IMR-90 (cell line): ENCODE measurements around the gene SLC33A1. TPM values are rescaled to one million over a fixed set of nuclear protein-coding genes. Genes with fewer than 3 reads are reported as not detected.
A peak's percentile ranks its signal among the peaks of the same experiment; 100 is the strongest.

Source experiments
- ATAC-seq: fragments of 200-7000 bp; cut with Tn5 transposase; 2 replicates; pipeline ENCODE4 v1.9.1; 2020; ENCODE audit warnings: low read depth, mild to moderate bottlenecking, moderate library complexity
- BruUV-seq: library from RNA; stranded (reverse); fragments of 400-500 nt; replicated peaks from 2 replicates; lab custom pipeline; 2021; lab: Mats Ljungman, UMichigan
- CTCF ChIA-PET: fragments of 300-600 bp; formaldehyde crosslinking; extraction: SDS; loops from one replicate; lab custom pipeline; 2021; ENCODE audit warnings: antibody characterized with exemption; lab: Yijun Ruan, JAX
- POLR2A ChIA-PET: fragments of 300-600 bp; sonication (Branson Sonifier 250); formaldehyde crosslinking; loops from one replicate; lab custom pipeline; 2022; ENCODE audit warnings: antibody characterized with exemption; ENCODE audit not compliant: unreplicated experiment; lab: Charles Lee
- DNase-seq: peaks from one replicate; pipeline ENCODE4 v3.0.0; 2013
- H2AFZ ChIP-seq: replicated peaks from 2 replicates; pipeline ENCODE3; 2013; ENCODE audit warnings: low read length, mild to moderate bottlenecking; ENCODE audit not compliant: poor library complexity
- H2AK5ac ChIP-seq: 2 replicates; pipeline ENCODE4 v1.6.1; 2013; ENCODE audit warnings: low read depth, low read length, inconsistent platforms
- H2AK9ac ChIP-seq: replicated peaks from 2 replicates; pipeline ENCODE3; 2013; ENCODE audit warnings: mild to moderate bottlenecking, low read depth, low read length, moderate library complexity; ENCODE audit not compliant: poor library complexity
- H2BK120ac ChIP-seq: 2 replicates; pipeline ENCODE4 v1.6.1; 2013; ENCODE audit warnings: low read depth, low read length, inconsistent platforms
- H2BK15ac ChIP-seq: 3 replicates; pipeline ENCODE4 v1.6.1; 2013; ENCODE audit warnings: low read depth, low read length, inconsistent platforms
- H2BK20ac ChIP-seq: 2 replicates; pipeline ENCODE4 v1.6.1; 2013; ENCODE audit warnings: low read depth, mild to moderate bottlenecking, inconsistent platforms, low read length, moderate library complexity
- H2BK5ac ChIP-seq: 2 replicates; pipeline ENCODE4 v1.6.1; 2013; ENCODE audit warnings: mild to moderate bottlenecking, low read depth, low read length, inconsistent platforms; ENCODE audit not compliant: poor library complexity, severe bottlenecking
- H3K14ac ChIP-seq: replicated peaks from 2 replicates; pipeline ENCODE4 v1.6.1; 2013; ENCODE audit warnings: low read depth, low read length, inconsistent platforms
- H3K18ac ChIP-seq: 2 replicates; pipeline ENCODE4 v1.6.1; 2013; ENCODE audit warnings: low read depth, low read length, control low read depth
- H3K23ac ChIP-seq: 2 replicates; pipeline ENCODE4 v1.6.1; 2013; ENCODE audit warnings: low read depth, low read length, inconsistent platforms
- H3K27ac ChIP-seq: 2 replicates; pipeline ENCODE4 v1.5.1; 2013; ENCODE audit warnings: mild to moderate bottlenecking, control low read depth, low read length; ENCODE audit not compliant: insufficient read depth
- H3K27me3 ChIP-seq: 2 replicates; pipeline ENCODE4 v1.6.1; 2013; ENCODE audit warnings: low read length; ENCODE audit not compliant: control insufficient read depth, insufficient read depth
- H3K36me3 ChIP-seq: 2 replicates; pipeline ENCODE4 v1.6.1; 2013; ENCODE audit warnings: low read length, mixed read lengths; ENCODE audit not compliant: control insufficient read depth, insufficient read depth
- H3K4ac ChIP-seq: 2 replicates; pipeline ENCODE4 v1.6.1; 2013; ENCODE audit warnings: low read depth, low read length, inconsistent platforms
- H3K4me1 ChIP-seq: 2 replicates; pipeline ENCODE4 v1.6.1; 2013; ENCODE audit warnings: low read length, mixed read lengths; ENCODE audit not compliant: control insufficient read depth, insufficient read depth
- H3K4me2 ChIP-seq: 2 replicates; pipeline ENCODE4 v1.6.1; 2013; ENCODE audit warnings: low read depth, mild to moderate bottlenecking, control low read depth, low read length, moderate library complexity
- H3K4me3 ChIP-seq: 2 replicates; pipeline ENCODE4 v1.5.1; 2013; ENCODE audit warnings: low read depth, mild to moderate bottlenecking, control low read depth, low read length, moderate library complexity; ENCODE audit not compliant: insufficient read depth
- H3K56ac ChIP-seq: 2 replicates; pipeline ENCODE4 v1.6.1; 2013; ENCODE audit warnings: low read length, inconsistent platforms; ENCODE audit not compliant: insufficient read depth; ENCODE audit errors: extremely low read depth
- H3K79me1 ChIP-seq, 2 experiments: 2 replicates each; pipeline ENCODE4 v1.6.1; 2013; ENCODE audit warnings: low read length in 2 of 2, inconsistent platforms in 1 of 2, low read depth in 1 of 2
- H3K9ac ChIP-seq: 2 replicates; pipeline ENCODE4 v1.6.1; 2013; ENCODE audit warnings: low read depth, low read length, control low read depth
- H3K9me1 ChIP-seq: 2 replicates; pipeline ENCODE4 v1.6.1; 2013; ENCODE audit warnings: low read length, inconsistent platforms; ENCODE audit not compliant: insufficient read depth
- H3K9me3 ChIP-seq: 2 replicates; pipeline ENCODE4 v1.6.1; 2013; ENCODE audit warnings: low read length; ENCODE audit not compliant: control insufficient read depth, insufficient read depth
- H4K20me1 ChIP-seq: 2 replicates; pipeline ENCODE4 v1.6.1; 2013; ENCODE audit warnings: low read length, inconsistent platforms; ENCODE audit not compliant: insufficient read depth
- H4K5ac ChIP-seq: 2 replicates; pipeline ENCODE4 v1.6.1; 2013; ENCODE audit warnings: mild to moderate bottlenecking, low read depth, low read length, control low read depth
- H4K8ac ChIP-seq, 2 experiments: 2 replicates each; pipeline ENCODE4 v1.6.1; 2013; ENCODE audit warnings: low read depth in 2 of 2, low read length in 2 of 2, control low read depth in 1 of 2, inconsistent platforms in 1 of 2
- H4K91ac ChIP-seq: 2 replicates; pipeline ENCODE4 v1.6.1; 2013; ENCODE audit warnings: low read depth, low read length, inconsistent platforms; ENCODE audit not compliant: insufficient read depth
- BHLHE40 ChIP-seq: fragments of 150-350 bp; IDR thresholded peaks from 2 replicates; pipeline ENCODE4 v1.6.1; 2016; ENCODE audit warnings: mild to moderate bottlenecking, low read depth, low read length
- CEBPB ChIP-seq: IDR thresholded peaks from 2 replicates; pipeline ENCODE4 v1.6.1; 2012; ENCODE audit warnings: low read depth, low read length, improper control_type of control experiment
- CHD1 ChIP-seq: IDR thresholded peaks from 2 replicates; pipeline ENCODE4 v1.6.1; 2012; ENCODE audit warnings: low read depth, low read length, improper control_type of control experiment
- CTCF ChIP-seq: conservative IDR thresholded peaks from 2 replicates; pipeline ENCODE4 v1.5.1; 2012; ENCODE audit warnings: mild to moderate bottlenecking, low read depth, low read length, improper control_type of control experiment
- ELK1 ChIP-seq: fragments of 150-350 bp; IDR thresholded peaks from 2 replicates; pipeline ENCODE4 v1.6.1; 2016; ENCODE audit warnings: low read depth, mild to moderate bottlenecking, low read length, moderate library complexity, borderline replicate concordance
- FOS ChIP-seq: fragments of 150-350 bp; IDR thresholded peaks from 2 replicates; pipeline ENCODE4 v1.6.1; 2016; ENCODE audit warnings: low read depth, low read length
- MAFK ChIP-seq: IDR thresholded peaks from 2 replicates; pipeline ENCODE4 v1.6.1; 2012; ENCODE audit warnings: low read depth, low read length, improper control_type of control experiment
- MAZ ChIP-seq: IDR thresholded peaks from 2 replicates; pipeline ENCODE4 v1.6.1; 2012; ENCODE audit warnings: low read depth, mild to moderate bottlenecking, low read length, improper control_type of control experiment, moderate library complexity, borderline replicate concordance
- MXI1 ChIP-seq: IDR thresholded peaks from 2 replicates; pipeline ENCODE4 v1.6.1; 2012; ENCODE audit warnings: low read depth, mild to moderate bottlenecking, low read length, moderate library complexity, borderline replicate concordance
- NFE2L2 ChIP-seq: fragments of 150-350 bp; IDR thresholded peaks from 2 replicates; pipeline ENCODE4 v1.6.1; 2016; ENCODE audit warnings: low read depth, mild to moderate bottlenecking, low read length
- POLR2A ChIP-seq: IDR thresholded peaks from 2 replicates; pipeline ENCODE4 v1.6.1; 2012; ENCODE audit warnings: mild to moderate bottlenecking, low read depth, low read length
- RAD21 ChIP-seq: IDR thresholded peaks from 2 replicates; pipeline ENCODE4 v1.6.1; 2012; ENCODE audit warnings: low read length, improper control_type of control experiment
- RCOR1 ChIP-seq: IDR thresholded peaks from 2 replicates; pipeline ENCODE4 v1.6.1; 2012; ENCODE audit warnings: mild to moderate bottlenecking, low read length, improper control_type of control experiment; ENCODE audit not compliant: insufficient replicate concordance
- RFX5 ChIP-seq: IDR thresholded peaks from 2 replicates; pipeline ENCODE4 v1.8.0; 2012; ENCODE audit warnings: low read depth, mild to moderate bottlenecking, low read length, moderate library complexity
- SMC3 ChIP-seq: fragments of 150-350 bp; IDR thresholded peaks from 2 replicates; pipeline ENCODE4 v1.6.1; 2016; ENCODE audit warnings: low read depth, mild to moderate bottlenecking, antibody characterized with exemption, low read length, moderate library complexity
- WGBS, 2 experiments: methylation state at CpG; one replicate each; pipeline versions ENCODE4 v1.1.5 to v1.1.7; 2013; ENCODE audit warnings: missing lambda C conversion rate in 2 of 2; ENCODE audit not compliant: insufficient read length in 1 of 2; ENCODE audit errors: extremely low coverage in 2 of 2; 5-methylcytosine and 5-hydroxymethylcytosine counted together
- dilution Hi-C: fragments of 300-500 bp; cut with HindIII; formaldehyde crosslinking; loops from one replicate; pipeline ENCODE4 v1.14.3; 2018; ENCODE audit warnings: low sequenced_read_pairs; ENCODE audit not compliant: unreplicated experiment
- in situ Hi-C: fragments of 300-500 bp; cut with MboI; formaldehyde crosslinking; loops from 3 replicates; pipeline ENCODE4 v1.14.3; 2019; ENCODE audit warnings: low sequenced_read_pairs, inconsistent platforms, mixed read lengths
- intact Hi-C: fragments of 100-400 bp; cut with micrococcal nuclease; formaldehyde crosslinking; loops from 2 replicates; pipeline ENCODE4 v1.10.0; 2022
- polyA plus RNA-seq, 3 experiments: library from polyadenylated mRNA; depleted of rRNA; stranded (reverse); fragments of >200 nt; gene quantifications; 2 replicates each; pipeline ENCODE4 v1.2.3, GENCODE V29; 2012; ENCODE audit warnings: low replicate concordance in 1 of 3
- total RNA-seq: library from RNA; depleted of rRNA; stranded (reverse); fragments of >200 nt; gene quantifications from 2 replicates; pipeline ENCODE4 v1.2.3, GENCODE V29; 2012

The SLC33A1 gene
- total and polyA plus RNA-seq, 2 of the 4 experiments (the other 2 are of a cell fraction): 12.9 to 32.4 TPM

- peak within 1 kb of the TSS; percentile 80 for H4K5ac ChIP-seq
- whole genome bisulfite sequencing, 2 experiments: 2% methylated on average over 49 of the region's 61 CpGs; no CpG with 5 or more reads in 1 of the 2 experiments
- ATAC-seq (peak; percentile 99), DNase-seq (peak; percentile 37)
- H3K56ac ChIP-seq: no peak within 1 kb of the TSS
- H3K4me2 ChIP-seq: peak within 1 kb of the TSS; percentile 88
- H3K4me1 ChIP-seq: no peaks in the 10 kb centered on the region
- H3K27me3 ChIP-seq: no peaks in the 10 kb centered on the region
- peak within 1 kb of the TSS; percentile 69 for H3K4me3 ChIP-seq
- no peak within 1 kb of the TSS; the same call in 2 of the 3 replicates for H2BK15ac ChIP-seq
- H2AK5ac ChIP-seq: no peak within 1 kb of the TSS
- peak within 1 kb of the TSS; percentile 94 for H3K14ac ChIP-seq
- H2BK120ac ChIP-seq: peak within 1 kb of the TSS; percentile 87
- H3K4ac ChIP-seq: peak within 1 kb of the TSS; percentile 88
- H3K9me1 ChIP-seq: no peaks in the 10 kb centered on the region
- H2BK20ac ChIP-seq: no peak within 1 kb of the TSS
- H3K9ac ChIP-seq: peak within 1 kb of the TSS; percentile 95
- CTCF ChIA-PET: interaction anchor here (0.6 to 2.1 kb wide), 23 partner anchors 8 to 138 kb away, joined by 3 to 12 read pairs (median 4); partner anchors contain the start of genes GMPS, PLCH1 and SLC33A1
- H3K9me3 ChIP-seq: no peaks in the 10 kb centered on the region
- H3K79me1 ChIP-seq: no peaks in the 10 kb centered on the region
- no TSS peak for BruUV-seq
- H4K20me1 ChIP-seq: no peaks in the 10 kb centered on the region
- peak within 1 kb of the TSS; percentile 70 for H2BK5ac ChIP-seq
- in situ Hi-C loops: no loop called here
- POLR2A ChIA-PET: interaction anchor here (1.2 kb wide), 1 partner anchor 64 kb away, joined by 3 read pairs; the partner anchor contains the start of gene GMPS
- H3K36me3 ChIP-seq: no peaks in the 10 kb centered on the region
- intact Hi-C loops: loop anchor here (5.0 kb wide), 1 partner anchor 341 kb away; no protein-coding TSS in a partner anchor
- H2AFZ ChIP-seq: peak within 1 kb of the TSS; percentile 99
- peak within 1 kb of the TSS; percentile 76 for H3K23ac ChIP-seq
- H4K91ac ChIP-seq: peak within 1 kb of the TSS; percentile 93
- dilution Hi-C loops: no loop called here
- peak within 1 kb of the TSS; percentile 67 for H2AK9ac ChIP-seq
- H3K27ac ChIP-seq: peak within 1 kb of the TSS; percentile 79
- H3K18ac ChIP-seq: peak within 1 kb of the TSS; percentile 73; the same call in 1 of the 2 replicates
- H4K8ac ChIP-seq: peak within 1 kb of the TSS; percentile 89 to 91
- TF ChIP-seq MXI1 (no peak), RFX5 (no peak), BHLHE40 (no peak), CHD1 (no peak), NFE2L2 (no peak), FOS (no peak), CEBPB (no peak), CTCF (peak; percentile 77), ELK1 (no peak), MAZ (peak; percentile 37; the same call in 1 of the 2 replicates), SMC3 (peak; percentile 40), RAD21 (peak; percentile 65), POLR2A (peak; percentile 33; the same call in 1 of the 2 replicates), MAFK (no peak), RCOR1 (no peak)
Observed at GRCh38 chr3:155805802-155806618, 48.2 kb downstream of the SLC33A1 start, which contains the start of gene C3orf33. Gene C3orf33, minus strand, starts transcription at chr3:155806278. Its CDS starts 26 bp downstream, at chr3:155806252.
